ENCODE data around the gene ARAP1. TPM values are rescaled to one million over a fixed set of nuclear protein-coding genes. Genes with fewer than 3 reads are reported as not detected.

The ARAP1 gene
- total RNA-seq, 2 experiments from 2014 or later, result 83.6 to 101 TPM

- CTCF ChIA-PET, result interaction anchor here (0.9 to 3.1 kb wide), 6 partner anchors 10 to 45 kb away, joined by 3 to 10 read pairs (median 4); no protein-coding TSS in a partner anchor
Observed at GRCh38 chr11:72767203-72768062, 15.2 kb upstream of the ARAP1 start.

GRCh38 chr11:72766152-72766902 is 14.1 kb upstream of the ARAP1 start:
- H3K27ac Mint-ChIP-seq, result no peak overlapping the region
- CTCF ChIA-PET, result interaction anchor here (1.2 to 1.8 kb wide), 3 partner anchors 9 to 41 kb away, joined by 3 to 5 read pairs (median 3); no protein-coding TSS in a partner anchor
- H3K27me3 Mint-ChIP-seq, result no peaks in the 10 kb centered on the region

More at GRCh38 chr11:72767203-72768062, 15.2 kb upstream of the ARAP1 start:
- POLR2A ChIA-PET, result no interaction called here
- Mint-ChIP-seq H3K4me3 (no peak overlapping the region), H3K27me3 (no peaks in the 10 kb centered on the region), H3K36me3 (ENCODE audit: low read depth) (no peaks in the 10 kb centered on the region), H3K4me1 (peaks cover 8% of the 10 kb centered on the region), H3K27ac (no peak overlapping the region), H3K9me3 (no peaks in the 10 kb centered on the region)
- no peak for DNase-seq

GRCh38 chr11:72764503-72764902 is 12.3 kb upstream of the ARAP1 start:
- no peak overlapping the region for H3K4me3 Mint-ChIP-seq
- no peak overlapping the region for H3K27ac Mint-ChIP-seq
- POLR2A ChIA-PET, result no interaction called here
- no peak for DNase-seq
- H3K4me1 Mint-ChIP-seq, result peaks cover 15% of the 10 kb centered on the region
- H3K9me3 Mint-ChIP-seq, result no peaks in the 10 kb centered on the region
- H3K27me3 Mint-ChIP-seq, result no peaks in the 10 kb centered on the region
- CTCF ChIA-PET, result interaction anchor here (1.4 to 1.8 kb wide), 2 partner anchors 23 to 28 kb away, joined by 3 to 5 read pairs; no protein-coding TSS in a partner anchor
- H3K36me3 Mint-ChIP-seq (ENCODE audit: low read depth), result no peaks in the 10 kb centered on the region

More at GRCh38 chr11:72766152-72766902, 14.1 kb upstream of the ARAP1 start:
- POLR2A ChIA-PET, result interaction anchor here (0.6 kb wide), 1 partner anchor 471 kb away, joined by 3 read pairs; no protein-coding TSS in a partner anchor
- no peaks in the 10 kb centered on the region for H3K9me3 Mint-ChIP-seq
- DNase-seq, result no peak
- no peaks in the 10 kb centered on the region for H3K36me3 Mint-ChIP-seq (ENCODE audit: low read depth)
- peaks cover 11% of the 10 kb centered on the region for H3K4me1 Mint-ChIP-seq
- H3K4me3 Mint-ChIP-seq, result no peak overlapping the region

- no peak for DNase-seq
- POLR2A ChIA-PET, result no interaction called here
- Mint-ChIP-seq H3K9me3 (no peaks in the 10 kb centered on the region), H3K27ac (no peak overlapping the region), H3K4me1 (peaks cover 15% of the 10 kb centered on the region), H3K4me3 (no peak overlapping the region), H3K27me3 (no peaks in the 10 kb centered on the region), H3K36me3 (ENCODE audit: low read depth) (no peaks in the 10 kb centered on the region)
- CTCF ChIA-PET, result interaction anchor here (1.5 kb wide), 1 partner anchor 13 kb away, joined by 4 read pairs; no protein-coding TSS in a partner anchor
Observed at GRCh38 chr11:72763823-72764222, 11.6 kb upstream of the ARAP1 start.

- Mint-ChIP-seq H3K4me3 (no peak overlapping the region), H3K36me3 (ENCODE audit: low read depth) (no peaks in the 10 kb centered on the region), H3K27me3 (no peaks in the 10 kb centered on the region), H3K4me1 (peaks cover 15% of the 10 kb centered on the region), H3K9me3 (no peaks in the 10 kb centered on the region), H3K27ac (no peak overlapping the region)
- ChIA-PET POLR2A (no interaction called here), CTCF (interaction anchor here (0.9 to 1.5 kb wide), 3 partner anchors 8 to 161 kb away, joined by 3 to 4 read pairs (median 4); no protein-coding TSS in a partner anchor)
- DNase-seq, result no peak
Observed at GRCh38 chr11:72762641-72763304, 10.6 kb upstream of the ARAP1 start.

- no peak overlapping the region for H3K27ac Mint-ChIP-seq
- ChIA-PET CTCF (interaction anchor here (0.6 to 1.6 kb wide), 5 partner anchors 10 to 57 kb away, joined by 3 to 4 read pairs (median 4); no protein-coding TSS in a partner anchor), POLR2A (no interaction called here)
- no peaks in the 10 kb centered on the region for H3K36me3 Mint-ChIP-seq (ENCODE audit: low read depth)
- no peak for DNase-seq
- no peaks in the 10 kb centered on the region for H3K27me3 Mint-ChIP-seq
- no peak overlapping the region for H3K4me3 Mint-ChIP-seq
- H3K9me3 Mint-ChIP-seq, result no peaks in the 10 kb centered on the region
- peaks cover 15% of the 10 kb centered on the region for H3K4me1 Mint-ChIP-seq
Observed at GRCh38 chr11:72760539-72761405, 8.6 kb upstream of the ARAP1 start.

GRCh38 chr11:72759468-72759985 is 7.3 kb upstream of the ARAP1 start:
- Mint-ChIP-seq H3K4me1 (peaks cover 15% of the 10 kb centered on the region), H3K36me3 (ENCODE audit: low read depth) (no peaks in the 10 kb centered on the region), H3K27ac (no peak overlapping the region), H3K9me3 (no peaks in the 10 kb centered on the region), H3K27me3 (no peaks in the 10 kb centered on the region), H3K4me3 (no peak overlapping the region)
- ChIA-PET CTCF (interaction anchor here (0.6 kb wide), 1 partner anchor 25 kb away, joined by 3 read pairs; no protein-coding TSS in a partner anchor), POLR2A (interaction anchor here (0.6 kb wide), 1 partner anchor 1338 kb away, joined by 6 read pairs; no protein-coding TSS in a partner anchor)
- DNase-seq, result no peak

GRCh38 chr11:72758690-72759389 is 6.6 kb upstream of the ARAP1 start:
- no peaks in the 10 kb centered on the region for H3K36me3 Mint-ChIP-seq (ENCODE audit: low read depth)
- H3K27me3 Mint-ChIP-seq, result no peaks in the 10 kb centered on the region
- H3K9me3 Mint-ChIP-seq, result no peaks in the 10 kb centered on the region
- H3K4me3 Mint-ChIP-seq, result no peak overlapping the region
- POLR2A ChIA-PET, result interaction anchor here (0.6 kb wide), 1 partner anchor 1339 kb away, joined by 6 read pairs; no protein-coding TSS in a partner anchor
- DNase-seq, result no peak
- H3K4me1 Mint-ChIP-seq, result peaks cover 15% of the 10 kb centered on the region
- CTCF ChIA-PET, result interaction anchor here (0.7 kb wide), 1 partner anchor 91 kb away, joined by 3 read pairs; no protein-coding TSS in a partner anchor
- no peak overlapping the region for H3K27ac Mint-ChIP-seq

- H3K27ac Mint-ChIP-seq, result no peak overlapping the region
- H3K4me1 Mint-ChIP-seq, result peaks cover 18% of the 10 kb centered on the region
- H3K9me3 Mint-ChIP-seq, result no peaks in the 10 kb centered on the region
- CTCF ChIA-PET, result interaction anchor here (0.7 kb wide), 1 partner anchor 91 kb away, joined by 3 read pairs; no protein-coding TSS in a partner anchor
- no peak for DNase-seq
- H3K4me3 Mint-ChIP-seq, result no peak overlapping the region
- POLR2A ChIA-PET, result no interaction called here
- H3K36me3 Mint-ChIP-seq (ENCODE audit: low read depth), result no peaks in the 10 kb centered on the region
- no peaks in the 10 kb centered on the region for H3K27me3 Mint-ChIP-seq
Observed at GRCh38 chr11:72758304-72758689, 6.1 kb upstream of the ARAP1 start.

GRCh38 chr11:72755713-72756285 is 3.6 kb upstream of the ARAP1 start:
- Mint-ChIP-seq H3K4me3 (no peak overlapping the region), H3K4me1 (peaks cover 18% of the 10 kb centered on the region), H3K36me3 (ENCODE audit: low read depth) (no peaks in the 10 kb centered on the region), H3K9me3 (no peaks in the 10 kb centered on the region), H3K27me3 (no peaks in the 10 kb centered on the region), H3K27ac (no peak overlapping the region)
- no peak for DNase-seq
- CTCF ChIA-PET, result no interaction called here
- POLR2A ChIA-PET, result no interaction called here
